ENCODE results near the gene EDC3.
"Not testable (repeated sequence)": the region's sequence is repeated elsewhere in the genome, so short reads cannot be mapped to it uniquely, and the experiment has no call there.

Gene EDC3

GRCh38 chr15:74608786-74609185 is 87.0 kb downstream of the EDC3 start:
- no peak for DNase-seq

GRCh38 chr15:74605795-74606150 is 90.1 kb downstream of the EDC3 start:
- DNase-seq = no peak

DNA sequence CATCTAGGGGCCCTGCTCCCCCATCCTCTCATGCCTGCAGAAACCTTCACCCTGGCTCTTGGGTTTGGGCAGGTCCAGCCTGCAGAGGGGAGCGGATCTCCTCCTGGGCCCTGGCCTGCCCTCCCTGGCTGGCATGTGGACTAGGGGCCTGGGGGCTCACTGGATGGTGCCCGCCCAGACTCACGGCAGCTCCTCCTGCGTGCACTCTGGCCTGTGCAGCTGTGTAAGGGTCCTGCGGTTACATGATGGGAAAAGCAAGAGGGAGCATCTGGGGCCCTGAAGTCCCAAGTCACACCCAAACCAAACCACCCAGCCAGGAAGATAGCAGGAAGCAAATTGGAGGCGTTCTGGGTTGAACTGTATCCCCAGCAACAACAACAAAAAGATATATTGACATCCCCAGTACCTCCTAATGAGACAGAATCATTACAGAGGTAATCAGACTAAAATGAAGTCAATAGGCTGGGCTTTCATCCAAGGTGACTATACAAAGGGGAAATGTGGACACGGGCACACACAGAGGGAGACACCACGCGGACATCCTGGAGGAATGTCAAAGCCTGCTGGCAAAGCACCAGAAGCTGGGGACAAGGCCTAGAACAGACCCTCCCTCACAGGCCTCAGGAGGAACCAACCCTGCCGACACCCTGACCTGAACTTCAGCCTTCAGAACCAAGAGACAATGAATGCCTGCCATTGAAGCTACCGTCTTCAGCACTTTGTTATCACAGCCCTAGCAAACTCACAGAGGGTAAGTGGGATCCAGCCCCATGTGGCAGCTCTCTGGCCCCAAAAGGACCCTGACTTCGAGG is 90.6 kb downstream of the EDC3 start:
- DNase-seq = no peak

GRCh38 chr15:74603789-74604705 is 91.8 kb downstream of the EDC3 start:
- DNase-seq = no peak

- no peak for DNase-seq
These were observed 92.6 kb downstream of the EDC3 start for GRCh38 chr15:74603026-74603788.

DNA sequence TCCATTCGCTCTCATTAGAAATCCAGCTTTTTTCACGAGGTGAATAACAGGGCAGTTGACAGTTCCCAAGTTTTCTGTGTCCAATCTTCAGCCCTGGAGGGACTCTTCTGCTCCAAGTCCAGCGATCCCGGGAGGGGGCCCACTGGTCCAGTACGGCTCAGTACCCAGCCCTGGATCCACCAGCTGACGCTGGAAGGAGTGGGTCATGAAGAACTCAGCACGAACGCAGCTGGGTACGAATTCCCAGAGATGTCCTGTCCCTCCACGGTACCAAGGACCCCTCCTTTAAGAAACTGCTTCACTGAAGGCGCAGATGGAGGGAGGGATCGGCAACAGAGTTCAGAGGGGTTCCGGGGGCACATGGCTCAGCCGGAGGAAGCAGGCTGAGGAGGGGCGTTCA is 96.7 kb downstream of the EDC3 start:
- DNase-seq = no peak

- peak; percentile 87 for DNase-seq
These were observed 97.5 kb downstream of the EDC3 start for GRCh38 chr15:74598126-74598842.

DNA sequence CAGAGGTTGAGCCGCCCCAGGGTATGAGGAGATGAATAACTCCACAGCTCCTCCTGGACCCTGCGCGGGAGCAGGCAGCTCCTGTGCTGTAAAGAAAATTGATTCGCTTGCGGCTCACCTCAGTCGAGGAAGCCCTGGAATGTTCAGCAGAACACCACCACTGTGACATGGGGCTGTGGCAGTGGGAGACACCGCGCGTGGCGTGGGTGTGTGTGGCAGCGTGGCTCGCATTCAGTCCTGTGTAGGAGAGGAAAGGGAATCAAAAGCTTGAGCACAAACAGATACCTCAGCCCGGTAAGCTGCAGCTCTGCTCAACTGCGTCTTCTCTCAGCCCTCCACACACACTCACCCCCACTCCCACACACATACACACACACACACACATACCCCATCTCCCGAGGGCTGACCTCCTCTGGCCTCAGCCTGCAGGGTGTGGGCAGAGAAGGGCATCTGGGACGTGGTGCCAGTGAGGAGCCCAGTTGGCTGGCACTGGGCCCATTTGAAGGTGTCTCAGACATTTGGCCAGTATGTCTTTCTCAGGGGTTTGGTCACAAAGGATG is 98.6 kb downstream of the EDC3 start:
- DNase-seq = not testable (repeated sequence)

DNA sequence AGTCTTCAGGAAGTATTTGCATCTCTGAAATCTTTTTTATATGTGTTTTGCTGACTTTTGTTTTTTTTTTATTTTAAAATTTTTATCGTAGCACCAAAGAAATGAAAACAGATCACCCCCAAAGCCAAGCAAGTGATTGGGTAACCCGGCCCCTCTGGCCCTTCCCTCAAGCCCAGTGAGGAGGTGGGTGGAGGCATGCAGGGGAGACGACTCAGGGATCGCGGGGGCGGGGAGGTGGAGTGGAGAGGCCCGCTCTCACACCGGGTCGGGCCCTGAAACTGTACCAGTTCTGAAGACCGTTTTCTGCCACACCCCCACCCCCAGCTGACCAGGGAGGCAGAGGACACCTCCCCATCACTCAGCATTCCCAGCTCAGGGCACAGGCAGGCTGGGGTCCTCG is 99.1 kb downstream of the EDC3 start:
- not testable (repeated sequence) for DNase-seq

- DNase-seq = no peak
These were observed 100.6 kb downstream of the EDC3 start for GRCh38 chr15:74595271-74595670.

GRCh38 chr15:74594455-74594854 is 101.4 kb downstream of the EDC3 start:
- no peak for DNase-seq

GRCh38 chr15:74593122-74593521 is 102.7 kb downstream of the EDC3 start:
- no peak for DNase-seq

GRCh38 chr15:74592222-74592621 is 103.6 kb downstream of the EDC3 start:
- DNase-seq = no peak

DNA sequence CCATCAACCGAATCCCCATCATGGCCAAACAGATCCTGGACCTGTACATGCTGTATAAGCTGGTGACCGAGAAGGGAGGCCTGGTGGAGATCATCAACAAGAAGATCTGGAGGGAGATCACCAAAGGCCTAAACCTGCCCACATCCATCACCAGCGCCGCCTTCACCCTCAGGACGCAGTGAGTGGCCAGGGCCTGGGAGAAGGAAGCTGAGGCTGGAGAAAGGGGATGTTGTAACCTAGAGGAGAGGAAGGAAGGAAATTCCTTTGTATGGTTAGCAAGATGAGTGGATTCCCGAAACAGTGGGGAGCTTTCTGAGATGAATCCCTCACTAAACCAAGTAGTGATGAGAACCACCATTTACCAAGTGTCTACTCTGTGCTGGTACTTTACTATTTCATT is 106.0 kb downstream of the EDC3 start:
- no peak for DNase-seq

GRCh38 chr15:74585857-74586256 is 110.0 kb downstream of the EDC3 start:
- no peak for DNase-seq

- no peak for DNase-seq
These were observed 110.6 kb downstream of the EDC3 start for GRCh38 chr15:74585191-74585590.

DNA sequence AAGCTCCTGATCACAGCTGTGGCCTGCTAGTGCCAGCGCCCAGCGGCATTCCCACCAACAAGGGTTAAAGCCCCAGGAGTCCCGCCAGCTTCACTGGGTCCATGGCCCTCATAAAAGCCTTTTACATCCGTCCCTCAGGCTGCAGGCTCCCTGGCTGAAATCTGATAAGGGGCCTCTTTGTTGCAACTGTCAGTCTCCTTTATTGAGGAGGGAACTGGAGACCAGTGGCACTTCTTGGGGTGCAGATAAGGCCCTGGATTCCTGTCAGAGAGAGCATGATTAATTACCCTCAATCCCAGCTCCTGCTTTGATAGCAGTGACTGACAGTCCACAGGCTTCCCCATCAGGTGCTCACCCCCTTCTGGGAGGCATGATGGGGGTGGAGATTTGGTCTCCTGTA is 111.0 kb downstream of the EDC3 start:
- no peak for DNase-seq

- DNase-seq = no peak
These were observed 111.6 kb downstream of the EDC3 start for GRCh38 chr15:74584204-74584603.

All from SHP77 treated with DMSO at 0.1 percent for 48 hours (cell line).